Tibial artery (tissue), 4 donors: ENCODE measurements around the gene KRT79.

ENCODE experiments used
- DNase-seq, 2 donors: peaks; one replicate each; pipeline ENCODE4 v3.0.0-alpha.2; 2019
- H3K27ac ChIP-seq, 2 donors: fragments of 200-600 bp; sonication (generic) in 1 of 2; 1 replicate in 1 of 2; 2 replicates in 1 of 2; pipeline ENCODE4 v1.5.1; 2018 to 2019; ENCODE audit warnings: mild to moderate bottlenecking in 1 of 2
- H3K27me3 ChIP-seq, 2 donors: fragments of 200-600 bp; sonication (generic) in 1 of 2; one replicate each; pipeline versions ENCODE4 v1.5.1 to v1.6.0; 2016 to 2019
- H3K36me3 ChIP-seq, 3 donors: fragments of 200-600 bp; sonication (generic) in 2 of 3; one replicate each; pipeline ENCODE4 v1.5.1; 2016 to 2019; ENCODE audit warnings: mild to moderate bottlenecking in 2 of 3
- H3K4me1 ChIP-seq, 4 donors: fragments of 200-600 bp; sonication (generic) in 2 of 4; 1 replicate in 3 of 4; 2 replicates in 1 of 4; pipeline ENCODE4 v1.5.1; 2016 to 2019
- H3K4me3 ChIP-seq, 2 donors: fragments of 200-600 bp; sonication (generic) in 1 of 2; 1 replicate in 1 of 2; 2 replicates in 1 of 2; pipeline ENCODE4 v1.5.1; 2018 to 2019; ENCODE audit warnings: mild to moderate bottlenecking in 2 of 2
- H3K9me3 ChIP-seq, 3 donors: fragments of 200-600 bp; sonication (generic) in 1 of 3; one replicate each; pipeline ENCODE4 v1.5.1; 2016 to 2019
- CTCF ChIP-seq, 2 experiments: fragments of 200-600 bp in 1 of 2; fragments of 450-650 bp in 1 of 2; IDR thresholded peaks; one replicate each; pipeline ENCODE4 v1.5.1; 2017 to 2019; ENCODE audit warnings: antibody characterized with exemption in 2 of 2, mild to moderate bottlenecking in 1 of 2, moderate library complexity in 1 of 2
- intact Hi-C: fragments of 100-400 bp; cut with DNase I; formaldehyde crosslinking; loops from one replicate; pipeline ENCODE4 v1.15.0; 2023; ENCODE audit warnings: low total_unique reads

The KRT79 gene

GRCh38 chr12:52791271-52792184 is 42.6 kb downstream of the KRT79 start:
- Histone ChIP-seq H3K27ac (no peak overlapping the region), H3K9me3 (no peaks in the 10 kb centered on the region), H3K4me1 (peaks cover 0 to 8% (median 2%) of the 10 kb centered on the region in 4 donors), H3K27me3 (peaks cover 0 to 34% of the 10 kb centered on the region in 2 donors), H3K36me3 (no peaks in the 10 kb centered on the region), H3K4me3 (no peak overlapping the region)
- DNase-seq, result no peak
- intact Hi-C loops, result no loop called here
- no peak for TF ChIP-seq CTCF (IDR thresholded peaks at IDR 0.05)

GRCh38 chr12:52790427-52791270 is 43.5 kb downstream of the KRT79 start:
- H3K4me3 ChIP-seq, result no peak overlapping the region
- H3K4me1 ChIP-seq, result peaks cover 0 to 8% (median 2%) of the 10 kb centered on the region in 4 donors
- H3K27ac ChIP-seq, result no peak overlapping the region
- TF ChIP-seq CTCF (IDR thresholded peaks at IDR 0.05), result no peak
- no peaks in the 10 kb centered on the region for H3K9me3 ChIP-seq
- peaks cover 0 to 35% of the 10 kb centered on the region in 2 donors for H3K27me3 ChIP-seq
- no peak for DNase-seq
- H3K36me3 ChIP-seq, result no peaks in the 10 kb centered on the region
- intact Hi-C loops, result no loop called here

- DNase-seq, result no peak
- intact Hi-C loops, result no loop called here
- Histone ChIP-seq H3K36me3 (no peaks in the 10 kb centered on the region), H3K27ac (no peak overlapping the region), H3K27me3 (peaks cover 0 to 42% of the 10 kb centered on the region in 2 donors), H3K4me1 (peaks cover 0 to 8% (median 2%) of the 10 kb centered on the region in 4 donors), H3K9me3 (no peaks in the 10 kb centered on the region), H3K4me3 (no peak overlapping the region)
- TF ChIP-seq CTCF (IDR thresholded peaks at IDR 0.05), result no peak
Observed at GRCh38 chr12:52789637-52790426, 44.3 kb downstream of the KRT79 start.

- Histone ChIP-seq H3K9me3 (no peaks in the 10 kb centered on the region), H3K27ac (no peak overlapping the region), H3K36me3 (no peaks in the 10 kb centered on the region), H3K4me3 (no peak overlapping the region), H3K27me3 (peaks cover 0 to 44% of the 10 kb centered on the region in 2 donors), H3K4me1 (peaks cover 0 to 8% (median 2%) of the 10 kb centered on the region in 4 donors)
- no peak for DNase-seq
- TF ChIP-seq CTCF (IDR thresholded peaks at IDR 0.05), result no peak
- intact Hi-C loops, result no loop called here
Observed at GRCh38 chr12:52788876-52789636, 45.1 kb downstream of the KRT79 start.
